Ishikawa (cell line): ENCODE results near the gene CLDND2.

Experiments
- CEBPB ChIP-seq: IDR thresholded peaks from 2 replicates; pipeline ENCODE4 v1.6.1; 2012
- CREB1 ChIP-seq: IDR thresholded peaks from 2 replicates; pipeline ENCODE4 v1.6.1; 2012; ENCODE audit warnings: low read depth
- EGR1 ChIP-seq: IDR thresholded peaks from 2 replicates; pipeline ENCODE4 v1.6.1; 2012
- EP300 ChIP-seq: IDR thresholded peaks from 2 replicates; pipeline ENCODE4 v1.6.1; 2012; ENCODE audit warnings: borderline replicate concordance
- FOXM1 ChIP-seq: IDR thresholded peaks from 2 replicates; pipeline ENCODE4 v1.6.1; 2012; ENCODE audit warnings: low read depth, borderline replicate concordance
- MAX ChIP-seq: IDR thresholded peaks from 2 replicates; pipeline ENCODE4 v1.6.1; 2012
- NFIC ChIP-seq: IDR thresholded peaks from 2 replicates; pipeline ENCODE4 v1.6.1; 2012
- RAD21 ChIP-seq: IDR thresholded peaks from 2 replicates; pipeline ENCODE4 v1.6.1; 2012; ENCODE audit warnings: low read depth
- TAF1 ChIP-seq: IDR thresholded peaks from 2 replicates; pipeline ENCODE4 v1.6.1; 2012; ENCODE audit warnings: low read depth, mild to moderate bottlenecking
- TCF12 ChIP-seq: IDR thresholded peaks from 2 replicates; pipeline ENCODE4 v1.6.1; 2012; ENCODE audit warnings: low read depth
- TEAD4 ChIP-seq: IDR thresholded peaks from 2 replicates; pipeline ENCODE4 v1.6.1; 2012
- USF1 ChIP-seq: IDR thresholded peaks from 2 replicates; pipeline ENCODE4 v1.6.1; 2012
- YY1 ChIP-seq: IDR thresholded peaks from 2 replicates; pipeline ENCODE4 v1.6.1; 2012; ENCODE audit warnings: low read depth
- ZBTB7A ChIP-seq: IDR thresholded peaks from 2 replicates; pipeline ENCODE4 v1.6.1; 2012; ENCODE audit warnings: low read depth
- TF ChIP-seq, protein P1 (sequence below): IDR thresholded peaks from 2 replicates; pipeline ENCODE4 v1.6.1; 2012; ENCODE audit warnings: low read depth, mild to moderate bottlenecking

CLDND2 gene

DNA sequence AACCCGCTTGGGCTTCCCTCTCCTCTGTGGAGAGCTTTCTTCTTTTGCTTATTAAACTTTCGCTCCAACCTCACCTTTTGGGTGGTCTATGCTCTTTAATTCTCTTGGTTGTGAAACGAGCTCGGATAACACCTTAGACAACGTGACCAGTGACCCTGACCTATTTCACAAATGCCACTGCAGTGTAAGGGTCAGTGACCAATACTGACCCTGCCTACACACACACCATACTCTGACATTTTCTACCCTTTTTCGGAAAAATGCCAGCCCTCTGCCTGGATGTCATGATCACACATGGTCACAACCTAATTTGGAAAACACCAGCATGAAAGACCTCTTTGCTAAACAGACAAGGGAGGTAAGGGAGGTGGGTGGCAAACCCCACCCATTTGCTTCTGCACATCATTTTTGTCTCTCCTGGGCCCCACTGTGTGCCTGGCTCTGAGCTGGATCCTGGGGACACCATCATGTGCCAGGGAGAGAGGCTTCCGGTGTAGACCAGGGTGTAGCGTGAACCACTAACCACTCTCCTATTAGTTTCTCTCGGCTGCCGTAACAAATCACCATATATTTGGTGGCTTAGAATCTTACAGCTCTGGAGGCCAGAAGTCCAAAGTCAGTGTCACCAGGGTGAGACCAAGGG is 12.5 kb downstream of the CLDND2 start:
- TF ChIP-seq ZBTB7A (no peak), FOXM1 (no peak), RAD21 (no peak), YY1 (no peak), EP300 (no peak), TAF1 (no peak), CREB1 (no peak), CEBPB (no peak), TEAD4 (no peak), USF1 (no peak), MAX (no peak), TCF12 (no peak), EGR1 (no peak), NFIC (no peak)
- TF ChIP-seq, protein P1, sequence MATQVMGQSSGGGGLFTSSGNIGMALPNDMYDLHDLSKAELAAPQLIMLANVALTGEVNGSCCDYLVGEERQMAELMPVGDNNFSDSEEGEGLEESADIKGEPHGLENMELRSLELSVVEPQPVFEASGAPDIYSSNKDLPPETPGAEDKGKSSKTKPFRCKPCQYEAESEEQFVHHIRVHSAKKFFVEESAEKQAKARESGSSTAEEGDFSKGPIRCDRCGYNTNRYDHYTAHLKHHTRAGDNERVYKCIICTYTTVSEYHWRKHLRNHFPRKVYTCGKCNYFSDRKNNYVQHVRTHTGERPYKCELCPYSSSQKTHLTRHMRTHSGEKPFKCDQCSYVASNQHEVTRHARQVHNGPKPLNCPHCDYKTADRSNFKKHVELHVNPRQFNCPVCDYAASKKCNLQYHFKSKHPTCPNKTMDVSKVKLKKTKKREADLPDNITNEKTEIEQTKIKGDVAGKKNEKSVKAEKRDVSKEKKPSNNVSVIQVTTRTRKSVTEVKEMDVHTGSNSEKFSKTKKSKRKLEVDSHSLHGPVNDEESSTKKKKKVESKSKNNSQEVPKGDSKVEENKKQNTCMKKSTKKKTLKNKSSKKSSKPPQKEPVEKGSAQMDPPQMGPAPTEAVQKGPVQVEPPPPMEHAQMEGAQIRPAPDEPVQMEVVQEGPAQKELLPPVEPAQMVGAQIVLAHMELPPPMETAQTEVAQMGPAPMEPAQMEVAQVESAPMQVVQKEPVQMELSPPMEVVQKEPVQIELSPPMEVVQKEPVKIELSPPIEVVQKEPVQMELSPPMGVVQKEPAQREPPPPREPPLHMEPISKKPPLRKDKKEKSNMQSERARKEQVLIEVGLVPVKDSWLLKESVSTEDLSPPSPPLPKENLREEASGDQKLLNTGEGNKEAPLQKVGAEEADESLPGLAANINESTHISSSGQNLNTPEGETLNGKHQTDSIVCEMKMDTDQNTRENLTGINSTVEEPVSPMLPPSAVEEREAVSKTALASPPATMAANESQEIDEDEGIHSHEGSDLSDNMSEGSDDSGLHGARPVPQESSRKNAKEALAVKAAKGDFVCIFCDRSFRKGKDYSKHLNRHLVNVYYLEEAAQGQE = no peak

DNA sequence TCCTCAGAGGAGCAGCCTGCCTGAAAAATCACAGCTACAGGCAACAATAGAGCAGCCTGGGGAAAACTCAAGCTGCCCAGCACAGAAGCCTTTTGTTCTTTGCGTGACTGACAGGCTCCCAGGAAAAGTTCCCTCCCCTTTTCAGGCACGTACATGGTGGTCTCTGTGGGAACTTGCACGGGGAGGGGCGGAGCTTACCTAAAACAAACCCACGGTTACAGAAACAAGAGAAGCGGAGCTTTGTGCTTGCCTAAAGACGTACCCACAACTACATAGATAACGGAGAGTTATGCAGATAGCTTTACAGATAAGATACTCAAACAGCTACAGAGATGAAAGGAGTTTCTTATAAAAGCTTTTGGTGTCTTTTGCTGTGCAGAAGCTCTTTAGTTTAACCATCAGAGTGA is 14.1 kb downstream of the CLDND2 start:
- TF ChIP-seq, protein P1 = no peak
- TF ChIP-seq ZBTB7A = no peak
- TF ChIP-seq CREB1 = no peak
- no peak for TF ChIP-seq YY1
- TF ChIP-seq EGR1 = no peak
- no peak for TF ChIP-seq MAX
- no peak for TF ChIP-seq NFIC
- TF ChIP-seq TCF12 = no peak
- no peak for TF ChIP-seq TAF1
- no peak for TF ChIP-seq RAD21
- no peak for TF ChIP-seq USF1
- TF ChIP-seq TEAD4 = no peak
- no peak for TF ChIP-seq CEBPB
- no peak for TF ChIP-seq EP300
- TF ChIP-seq FOXM1 = no peak

DNA sequence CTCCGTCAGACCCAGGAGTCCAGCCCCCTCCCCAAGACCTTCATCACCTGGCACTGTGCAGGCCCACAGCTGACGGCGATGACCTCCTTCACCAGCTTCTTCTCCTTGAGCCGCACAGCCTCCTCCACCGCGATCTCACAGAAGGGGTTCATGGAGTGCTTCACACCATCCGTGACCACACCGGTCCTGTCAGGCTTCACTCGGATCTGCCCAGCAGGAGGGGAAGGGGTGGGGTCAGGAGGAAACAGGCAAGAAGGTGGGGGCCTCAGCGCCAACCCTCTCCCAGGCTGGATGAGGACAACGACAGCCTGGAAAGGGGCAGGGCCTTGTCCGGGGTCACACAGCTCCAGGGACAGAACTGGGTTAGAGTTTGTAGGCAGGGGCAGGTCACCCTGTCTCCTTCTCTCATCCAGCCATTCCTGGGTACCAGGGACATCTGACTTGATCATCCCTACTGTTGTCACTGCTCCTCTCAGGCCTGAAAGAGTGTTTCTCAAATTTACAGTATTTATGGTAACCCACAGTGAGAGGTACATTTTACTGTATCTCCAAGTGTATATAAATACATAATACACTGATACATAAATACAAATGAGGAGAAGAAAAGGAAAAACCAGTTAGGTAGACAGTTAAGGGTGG is 14.6 kb downstream of the CLDND2 start:
- TF ChIP-seq TAF1 (no peak), TEAD4 (no peak), CEBPB (no peak), TCF12 (no peak), ZBTB7A (no peak), EP300 (no peak), USF1 (no peak), CREB1 (no peak), YY1 (no peak)
- TF ChIP-seq, protein P1 = no peak

DNA sequence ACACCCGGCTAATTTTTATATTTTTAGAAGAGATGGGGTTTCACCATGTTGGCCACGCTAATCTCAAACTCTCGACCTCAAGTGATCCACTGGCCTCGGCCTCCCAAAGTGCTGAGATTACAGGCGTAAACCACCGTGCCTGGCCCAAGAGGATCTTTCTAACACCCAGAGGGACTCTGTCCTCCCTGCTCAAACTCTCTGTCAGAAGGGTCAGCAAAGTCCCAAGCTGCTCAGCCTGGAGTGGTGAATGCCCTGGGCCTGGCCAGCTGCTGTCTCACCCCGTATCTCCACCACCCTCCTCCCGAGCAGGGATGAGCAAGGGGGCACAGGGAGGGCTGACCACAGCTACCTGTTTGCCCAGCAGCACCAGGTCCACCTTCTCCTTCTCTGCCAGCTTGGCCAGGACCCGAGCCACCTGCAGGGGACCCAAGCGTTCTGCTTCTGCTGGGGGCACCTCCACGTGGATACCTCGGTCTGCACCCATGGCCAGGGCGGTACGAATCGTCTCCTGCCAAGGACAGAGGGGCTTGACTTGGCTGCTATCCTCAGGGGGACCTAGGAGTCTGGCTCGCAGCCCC is 15.9 kb downstream of the CLDND2 start:
- TF ChIP-seq USF1 (no peak), MAX (no peak), TCF12 (no peak), EP300 (no peak), CEBPB (no peak), NFIC (no peak), CREB1 (no peak)
